Hippocampal formation (tissue), 2 donors: Measurements from ENCODE around the gene ATP9A.
A peak's percentile ranks its signal among the peaks of the same experiment; 100 is the strongest.
"Not testable (repeated sequence)": the region's sequence is repeated elsewhere in the genome, so short reads cannot be mapped to it uniquely, and the experiment has no call there.

Experiments used
- DNase-seq, 2 donors: peaks; one replicate each; lab custom pipeline; 2025; lab: John Stamatoyannopoulos, UW

Gene ATP9A

GRCh38 chr20:51656726-51657260 lies 111.4 kb downstream of the ATP9A start:
- DNase-seq = no peak

- not testable (repeated sequence) for DNase-seq
Observed at GRCh38 chr20:51656089-51656488, 112.1 kb downstream of the ATP9A start.

GRCh38 chr20:51654495-51654894 lies 113.7 kb downstream of the ATP9A start:
- DNase-seq = no peak

- DNase-seq = no peak
Observed at GRCh38 chr20:51654060-51654459, 114.1 kb downstream of the ATP9A start.

- no peak for DNase-seq
Observed at GRCh38 chr20:51653226-51653625, 115.0 kb downstream of the ATP9A start.

- no peak for DNase-seq
Observed at GRCh38 chr20:51651921-51652549, 116.2 kb downstream of the ATP9A start.

GRCh38 chr20:51650685-51651134 lies 117.5 kb downstream of the ATP9A start:
- no peak for DNase-seq

- DNase-seq = no peak
Observed at GRCh38 chr20:51648571-51648947, 119.6 kb downstream of the ATP9A start.

GRCh38 chr20:51647674-51648570 lies 120.3 kb downstream of the ATP9A start:
- DNase-seq = no peak

GRCh38 chr20:51643810-51644209 lies 124.4 kb downstream of the ATP9A start:
- not testable (repeated sequence) for DNase-seq

- DNase-seq = no peak
Observed at GRCh38 chr20:51643390-51643789, 124.8 kb downstream of the ATP9A start.

GRCh38 chr20:51641866-51642265 lies 126.3 kb downstream of the ATP9A start:
- no peak for DNase-seq

- no peak for DNase-seq
Observed at GRCh38 chr20:51640743-51641142, 127.4 kb downstream of the ATP9A start.

GRCh38 chr20:51639206-51639832 lies 128.9 kb downstream of the ATP9A start:
- peak in 1 of 2 donors; percentile 18 for DNase-seq

- no peak for DNase-seq
Observed at GRCh38 chr20:51637241-51637640, 130.9 kb downstream of the ATP9A start.

- DNase-seq = no peak
Observed at GRCh38 chr20:51636123-51636522, 132.1 kb downstream of the ATP9A start.

- DNase-seq = no peak
Observed at GRCh38 chr20:51635680-51636079, 132.5 kb downstream of the ATP9A start.

- DNase-seq = no peak
Observed at GRCh38 chr20:51634877-51635276, 133.3 kb downstream of the ATP9A start.

- DNase-seq = no peak
Observed at GRCh38 chr20:51634257-51634656, 133.9 kb downstream of the ATP9A start.

- DNase-seq = no peak
Observed at GRCh38 chr20:51633430-51633829, 134.8 kb downstream of the ATP9A start.

GRCh38 chr20:51631953-51632352 lies 136.2 kb downstream of the ATP9A start:
- no peak for DNase-seq
